H1 (cell line): ENCODE measurements around the gene WDR90. TPM values are rescaled to one million over a fixed set of nuclear protein-coding genes. Genes with fewer than 3 reads are reported as not detected.

Experiments used
- ATF2 ChIP-seq: IDR thresholded peaks from 2 replicates; pipeline ENCODE4 v1.6.1; 2012; ENCODE audit warnings: low read length, inconsistent platforms
- CBX5 ChIP-seq: fragments of 300-800, 300-1000 bp; sonication (generic); IDR thresholded peaks from 2 replicates; pipeline ENCODE4 v1.7.1; 2016; ENCODE audit warnings: antibody characterized with exemption, low read length, low read depth
- CBX8 ChIP-seq: fragments of 300-800, 300-1000 bp; sonication (generic); IDR thresholded peaks from 2 replicates; pipeline ENCODE4 v1.7.1; 2016; ENCODE audit warnings: low read depth, low read length, borderline replicate concordance
- CEBPB ChIP-seq: IDR thresholded peaks from 2 replicates; pipeline ENCODE4 v1.6.1; 2012; ENCODE audit warnings: low read depth, low read length
- CHD1 ChIP-seq: IDR thresholded peaks from 2 replicates; pipeline ENCODE4 v1.6.1; 2012; ENCODE audit warnings: low read depth, low read length, improper control_type of control experiment
- E2F6 ChIP-seq: IDR thresholded peaks from 2 replicates; pipeline ENCODE4 v1.6.1; 2012; ENCODE audit warnings: inconsistent platforms
- HDAC6 ChIP-seq: IDR thresholded peaks from one replicate; pipeline ENCODE4 v1.7.1; 2012; ENCODE audit warnings: low read depth, mild to moderate bottlenecking, inconsistent platforms, low read length, moderate library complexity
- JUND ChIP-seq: IDR thresholded peaks from 2 replicates; pipeline ENCODE4 v1.6.1; 2011; ENCODE audit warnings: mild to moderate bottlenecking, improper control_type of control experiment, low read length
- RFX5 ChIP-seq: IDR thresholded peaks from 2 replicates; pipeline ENCODE4 v1.6.1; 2011; ENCODE audit warnings: low read depth, low read length, improper control_type of control experiment, borderline replicate concordance
- SIN3A ChIP-seq, 2 experiments: IDR thresholded peaks in 1 of 2; conservative IDR thresholded peaks in 1 of 2; 2 replicates each; pipeline ENCODE4 v1.6.1; 2011 to 2012; ENCODE audit warnings: low read length in 2 of 2, improper control_type of control experiment in 1 of 2, low read depth in 1 of 2, mild to moderate bottlenecking in 1 of 2
- SRF ChIP-seq: IDR thresholded peaks from 2 replicates; pipeline ENCODE4 v1.6.1; 2011; ENCODE audit warnings: mild to moderate bottlenecking, low read depth, low read length, moderate library complexity
- polyA plus RNA-seq, 7 experiments: library from polyadenylated mRNA; depleted of rRNA in 3 of 7; stranded (reverse) in 5 of 7; unstranded in 2 of 7; fragments of >200 nt in 5 of 7; fragments of 200-250 nt in 2 of 7; gene quantifications; 1 replicate in 5 of 7; 2 replicates in 1 of 7; 4 replicates in 1 of 7; pipeline versions ENCODE4 v1.2.1 to v1.2.3, GENCODE V29; 2011 to 2013; ENCODE audit warnings: missing spikeins in 2 of 7, mixed read lengths in 2 of 7
- total RNA-seq: library from RNA; stranded (reverse); fragmentation: NEBNext Ultra II Directional; extraction: Animal tissue kit (Norgen Biotek cat#: 25700); gene quantifications from 2 replicates; pipeline ENCODE4 v1.2.1, GENCODE V29; 2021

The WDR90 gene
- total and polyA plus RNA-seq, 2 of the 8 experiments (the other 6 are each of a cell fraction or from before 2014, with no cell fraction given) = 24.0 to 47.2 TPM

- TF ChIP-seq RFX5 (no peak), HDAC6 (no peak), E2F6 (no peak), CBX5 (no peak), CBX8 (no peak), SIN3A (conservative IDR thresholded peaks at IDR 0.05 in 1 of 2, IDR thresholded peaks at IDR 0.05 in 1 of 2; ENCODE audit: low read depth in 1 of 2, low read length in 2 of 2) (no peak), JUND (no peak), SRF (no peak), CEBPB (no peak), ATF2 (no peak), CHD1 (no peak)
Observed at GRCh38 chr16:616733-617586, 32.2 kb upstream of the WDR90 start (continued).
